ENCODE results near the gene ZNF782. TPM values are rescaled to one million over a fixed set of nuclear protein-coding genes. Genes with fewer than 3 reads are reported as not detected.
"Not testable (repeated sequence)": the region's sequence is repeated elsewhere in the genome, so short reads cannot be mapped to it uniquely, and the experiment has no call there.

ZNF782 gene
- total RNA-seq, 1 donor from 2014 or later: 8.0 TPM

- H3K4me3 Mint-ChIP-seq: no peak overlapping the region
- no peak for TF ChIP-seq CTCF (IDR thresholded peaks at IDR 0.05)
- ATAC-seq (ENCODE audit: low read depth) (no peak), DNase-seq (no peak)
- H3K27me3 Mint-ChIP-seq: no peaks in the 10 kb centered on the region
- H3K4me1 Mint-ChIP-seq: no peaks in the 10 kb centered on the region
- intact Hi-C loops (cut with micrococcal nuclease): no loop called here
- no peak overlapping the region for H3K27ac Mint-ChIP-seq
- H3K9me3 Mint-ChIP-seq: peaks cover 8% of the 10 kb centered on the region
- ChIA-PET POLR2A (no interaction called here), CTCF (interaction anchor here (2.2 kb wide), 1 partner anchor 11 kb away, joined by 4 read pairs; no protein-coding TSS in a partner anchor)
- H3K36me3 Mint-ChIP-seq (ENCODE audit: low read depth): no peaks in the 10 kb centered on the region
These were observed 12.9 kb upstream of the ZNF782 start for GRCh38 chr9:96867079-96867804.

GRCh38 chr9:96865240-96865639 is 10.9 kb upstream of the ZNF782 start:
- H3K9me3 Mint-ChIP-seq; intact Hi-C loops (cut with micrococcal nuclease); POLR2A ChIA-PET; H3K36me3 Mint-ChIP-seq (ENCODE audit: low read depth); ATAC-seq (ENCODE audit: low read depth); H3K4me1 Mint-ChIP-seq; H3K4me3 Mint-ChIP-seq; H3K27me3 Mint-ChIP-seq; H3K27ac Mint-ChIP-seq; DNase-seq: not testable (repeated sequence)
- CTCF ChIA-PET: interaction anchor here (2.2 kb wide), 1 partner anchor 9 kb away, joined by 4 read pairs; no protein-coding TSS in a partner anchor

GRCh38 chr9:96859461-96860198 is 5.3 kb upstream of the ZNF782 start:
- Mint-ChIP-seq H3K27me3 (peaks cover 6% of the 10 kb centered on the region), H3K4me3 (no peak overlapping the region), H3K9me3 (no peaks in the 10 kb centered on the region), H3K27ac (no peak overlapping the region), H3K4me1 (peaks cover 5% of the 10 kb centered on the region), H3K36me3 (ENCODE audit: low read depth) (no peaks in the 10 kb centered on the region)
- TF ChIP-seq CTCF (IDR thresholded peaks at IDR 0.05): no peak
- ChIA-PET POLR2A (no interaction called here), CTCF (interaction anchor here (1.3 kb wide), 1 partner anchor 539 kb away, joined by 4 read pairs; no protein-coding TSS in a partner anchor)
- intact Hi-C loops (cut with micrococcal nuclease): loop anchor here (10.0 kb wide), 2 partner anchors 405 to 1545 kb away; partner anchors contain the start of genes FANCC and HABP4
- ATAC-seq (ENCODE audit: low read depth): no peak
- DNase-seq: no peak

GRCh38 chr9:96858670-96859069 is 4.4 kb upstream of the ZNF782 start:
- no peak for TF ChIP-seq CTCF (IDR thresholded peaks at IDR 0.05)
- no peaks in the 10 kb centered on the region for H3K9me3 Mint-ChIP-seq
- no peak overlapping the region for H3K4me3 Mint-ChIP-seq
- H3K27ac Mint-ChIP-seq: no peak overlapping the region
- DNase-seq (no peak), ATAC-seq (ENCODE audit: low read depth) (no peak)
- CTCF ChIA-PET: interaction anchor here (1.3 to 3.0 kb wide), 4 partner anchors 251 to 756 kb away, joined by 4 to 35 read pairs (median 20); no protein-coding TSS in a partner anchor
- intact Hi-C loops (cut with micrococcal nuclease): loop anchor here (10.0 kb wide), 2 partner anchors 404 to 1544 kb away; partner anchors contain the start of genes FANCC and HABP4
- peaks cover 5% of the 10 kb centered on the region for H3K36me3 Mint-ChIP-seq (ENCODE audit: low read depth)
- peaks cover 9% of the 10 kb centered on the region for H3K27me3 Mint-ChIP-seq
- POLR2A ChIA-PET: no interaction called here
- H3K4me1 Mint-ChIP-seq: peaks cover 11% of the 10 kb centered on the region

- ChIA-PET CTCF (interaction anchor here (1.8 to 4.5 kb wide), 6 partner anchors 16 to 757 kb away, joined by 7 to 54 read pairs (median 21); no protein-coding TSS in a partner anchor), POLR2A (no interaction called here)
- Mint-ChIP-seq H3K4me1 (peaks cover 16% of the 10 kb centered on the region), H3K36me3 (ENCODE audit: low read depth) (peaks cover 5% of the 10 kb centered on the region), H3K27ac (no peak overlapping the region), H3K4me3 (no peak overlapping the region), H3K9me3 (no peaks in the 10 kb centered on the region), H3K27me3 (peaks cover 9% of the 10 kb centered on the region)
- TF ChIP-seq CTCF (IDR thresholded peaks at IDR 0.05): no peak
- intact Hi-C loops (cut with micrococcal nuclease): loop anchor here (10.0 kb wide), 2 partner anchors 403 to 1543 kb away; partner anchors contain the start of genes FANCC and HABP4
- ATAC-seq (ENCODE audit: low read depth): no peak
- DNase-seq: no peak
These were observed 3.8 kb upstream of the ZNF782 start for GRCh38 chr9:96858018-96858573.

Measured in activated B cell treated with CpG ODN at 0.5 μM for 24 hours (primary cell).